Liver (tissue), 9 donors: ENCODE measurements around the gene RNU7-1. TPM values are rescaled to one million over a fixed set of nuclear protein-coding genes. Genes with fewer than 3 reads are reported as not detected.

Experiments
- DNase-seq: peaks from one replicate; pipeline ENCODE4 v3.0.0-alpha.2; 2017; ENCODE audit warnings: low spot score
- H3K27ac ChIP-seq, 2 donors: one replicate each; pipeline ENCODE4 v1.7.0; 2013; ENCODE audit warnings: inconsistent platforms in 2 of 2, low read length in 2 of 2, control low read depth in 1 of 2, low read depth in 1 of 2, mild to moderate bottlenecking in 1 of 2
- H3K27me3 ChIP-seq, 4 donors: one replicate each; pipeline versions ENCODE4 v1.6.1 to v1.7.0; 2013; ENCODE audit warnings: low read length in 3 of 4, inconsistent platforms in 1 of 4, mild to moderate bottlenecking in 1 of 4, moderate library complexity in 1 of 4; ENCODE audit not compliant: control insufficient read depth in 4 of 4, insufficient read depth in 4 of 4
- H3K36me3 ChIP-seq, 4 donors: one replicate each; pipeline versions ENCODE4 v1.6.1 to v1.7.0; 2013; ENCODE audit warnings: low read length in 3 of 4, mild to moderate bottlenecking in 3 of 4, low read depth in 1 of 4, moderate library complexity in 1 of 4; ENCODE audit not compliant: control insufficient read depth in 4 of 4, insufficient read depth in 3 of 4
- H3K4me1 ChIP-seq, 4 donors: one replicate each; pipeline versions ENCODE4 v1.6.1 to v1.7.0; 2013; ENCODE audit warnings: low read length in 3 of 4, mild to moderate bottlenecking in 3 of 4, moderate library complexity in 1 of 4; ENCODE audit not compliant: control insufficient read depth in 4 of 4, insufficient read depth in 4 of 4
- H3K4me3 ChIP-seq, 3 donors: one replicate each; pipeline versions ENCODE4 v1.6.1 to v1.7.0; 2013; ENCODE audit warnings: low read length in 3 of 3, control low read depth in 1 of 3, low read depth in 1 of 3, mild to moderate bottlenecking in 1 of 3
- H3K9ac ChIP-seq, 2 donors: one replicate each; pipeline ENCODE4 v1.7.0; 2013; ENCODE audit warnings: low read length in 2 of 2, mild to moderate bottlenecking in 2 of 2, moderate library complexity in 2 of 2, control low read depth in 1 of 2, low read depth in 1 of 2
- H3K9me3 ChIP-seq, 4 donors: one replicate each; pipeline versions ENCODE4 v1.6.1 to v1.7.0; 2013; ENCODE audit warnings: low read length in 3 of 4; ENCODE audit not compliant: control insufficient read depth in 4 of 4
- CTCF ChIP-seq: fragments of 150-350 bp; IDR thresholded peaks from 2 replicates; pipeline ENCODE4 v1.5.1; 2017; ENCODE audit warnings: improper control_type of control experiment, low read depth, low read length; ENCODE audit not compliant: missing input control
- EGR1 ChIP-seq, 2 donors: IDR thresholded peaks; 2 replicates each; pipeline ENCODE4 v1.6.1; 2016 to 2018; ENCODE audit warnings: antibody characterized with exemption in 2 of 2, low read depth in 2 of 2
- FOXA1 ChIP-seq: IDR thresholded peaks from 2 replicates; pipeline ENCODE4 v1.6.1; 2016; ENCODE audit warnings: antibody characterized with exemption
- GABPA ChIP-seq, 2 donors: IDR thresholded peaks in 1 of 2; conservative IDR thresholded peaks in 1 of 2; 2 replicates each; pipeline ENCODE4 v1.6.1; 2016; ENCODE audit warnings: antibody characterized with exemption in 2 of 2, mild to moderate bottlenecking in 1 of 2, moderate library complexity in 1 of 2
- TAF1 ChIP-seq: conservative IDR thresholded peaks from 2 replicates; pipeline ENCODE4 v1.6.1; 2016; ENCODE audit warnings: antibody characterized with exemption, mild to moderate bottlenecking
- ZBTB33 ChIP-seq: IDR thresholded peaks from 2 replicates; pipeline ENCODE4 v1.6.1; 2016; ENCODE audit warnings: antibody characterized with exemption
- WGBS: extraction: QIAGEN DNeasy Blood & Tissue Kit; methylation state at CpG from one replicate; pipeline ENCODE4 v1.1.7; 2013; 5-methylcytosine and 5-hydroxymethylcytosine counted together
- polyA plus RNA-seq, 2 donors: library from polyadenylated mRNA; stranded (reverse) in 1 of 2; unstranded in 1 of 2; fragments of 200-250 nt in 1 of 2; fragments of >200 nt in 1 of 2; fragmentation: Nextera tagmentation in 1 of 2; extraction: Ambion mirVana in 1 of 2; gene quantifications; one replicate each; pipeline versions ENCODE4 v1.2.1 to v1.2.3, GENCODE V29; 2013 to 2015
- total RNA-seq, 2 donors: library from RNA; depleted of rRNA; stranded (reverse); fragments of >200 nt; gene quantifications; one replicate each; pipeline ENCODE4 v1.2.3, GENCODE V29; 2014
- donor health status: healthy.
- donor health status: healthy.
- donor health status: healthy.
- donor health status: healthy.
- donor health status: healthy.

Gene RNU7-1
- total and polyA plus RNA-seq, 4 donors, result not detected

- Histone ChIP-seq H3K4me3 (peak overlapping the region; percentile 18 to 53 (median 41)), H3K9me3 (no peaks in the 10 kb centered on the region), H3K27me3 (no peaks in the 10 kb centered on the region), H3K9ac (peak overlapping the region in 1 of 2 donors; percentile 65), H3K36me3 (peaks cover 0 to 3% (median 2%) of the 10 kb centered on the region in 4 donors), H3K4me1 (no peaks in the 10 kb centered on the region), H3K27ac (peak overlapping the region; percentile 64 to 81)
- WGBS, result 80% methylated on average over 15 of the region's 15 CpGs
- DNase-seq, result no peak
- no peak for TF ChIP-seq GABPA (IDR thresholded peaks at IDR 0.05 in 1 of 2, conservative IDR thresholded peaks at IDR 0.05 in 1 of 2)
Measured at GRCh38 chr12:6952863-6953441, 9.3 kb downstream of the RNU7-1 start.

GRCh38 chr12:6953442-6954315 lies 10.1 kb downstream of the RNU7-1 start:
- 68% methylated on average over 24 of the region's 24 CpGs for WGBS
- peak overlapping the region in 1 of 3 donors; percentile 41 for H3K4me3 ChIP-seq
- peak overlapping the region; percentile 64 to 81 for H3K27ac ChIP-seq
- peak overlapping the region in 1 of 2 donors; percentile 3 for H3K9ac ChIP-seq
- H3K9me3 ChIP-seq, result no peaks in the 10 kb centered on the region
- peaks cover 0 to 5% (median 0%) of the 10 kb centered on the region in 4 donors for H3K4me1 ChIP-seq
- H3K36me3 ChIP-seq, result peaks cover 0 to 3% (median 2%) of the 10 kb centered on the region in 4 donors
- no peaks in the 10 kb centered on the region for H3K27me3 ChIP-seq
- DNase-seq, result no peak
- TF ChIP-seq CTCF (no peak), ZBTB33 (no peak), GABPA (IDR thresholded peaks at IDR 0.05 in 1 of 2, conservative IDR thresholded peaks at IDR 0.05 in 1 of 2) (no peak)

- 89% methylated on average over 21 of the region's 21 CpGs for WGBS
- no peak overlapping the region for H3K4me3 ChIP-seq
- no peaks in the 10 kb centered on the region for H3K27me3 ChIP-seq
- H3K9me3 ChIP-seq, result no peaks in the 10 kb centered on the region
- peaks cover 0 to 5% (median 0%) of the 10 kb centered on the region in 4 donors for H3K4me1 ChIP-seq
- H3K27ac ChIP-seq, result peak overlapping the region in 1 of 2 donors; percentile 58
- peaks cover 0 to 3% (median 2%) of the 10 kb centered on the region in 4 donors for H3K36me3 ChIP-seq
- no peak for TF ChIP-seq GABPA (IDR thresholded peaks at IDR 0.05 in 1 of 2, conservative IDR thresholded peaks at IDR 0.05 in 1 of 2)
- TF ChIP-seq FOXA1, result no peak
- no peak for TF ChIP-seq TAF1
- no peak for TF ChIP-seq ZBTB33
- no peak for TF ChIP-seq EGR1 (IDR thresholded peaks at IDR 0.05; ENCODE audit: low read depth in 2 of 2)
- DNase-seq, result no peak
- no peak overlapping the region for H3K9ac ChIP-seq
Measured at GRCh38 chr12:6954316-6955107, 10.9 kb downstream of the RNU7-1 start.
